Stimulated activated CD4-positive, alpha-beta T cell treated with anti-CD3 and anti-CD28 coated beads, Interleukin-2, amount 100 ng/mL, for 4 hours (primary cell): ENCODE results near the gene EN2.

ENCODE experiments used
- DNase-seq: peaks from one replicate; pipeline ENCODE4 v3.0.0-alpha.2; 2020; ENCODE audit warnings: low read depth

The EN2 gene

GRCh38 chr7:155458111-155458877, at the start of gene EN2:
TSS of gene EN2 (plus strand) at chr7:155458129. CDS start at chr7:155458378, 249 bp downstream.
- no peak for DNase-seq

GRCh38 chr7:155408651-155409586, 49.0 kb upstream of the EN2 start:
- DNase-seq: no peak

GRCh38 chr7:155409980-155410379, 47.9 kb upstream of the EN2 start:
- DNase-seq: no peak

- DNase-seq: no peak
Observed at GRCh38 chr7:155410431-155410830, 47.5 kb upstream of the EN2 start.

GRCh38 chr7:155411718-155412415, 46.1 kb upstream of the EN2 start:
- DNase-seq: no peak

- peak; percentile 22 for DNase-seq
Observed at GRCh38 chr7:155412416-155413253, 45.3 kb upstream of the EN2 start.

- no peak for DNase-seq
Observed at GRCh38 chr7:155414547-155415492, 43.1 kb upstream of the EN2 start.

- no peak for DNase-seq
Observed at GRCh38 chr7:155416646-155417380, 41.1 kb upstream of the EN2 start.

- no peak for DNase-seq
Observed at GRCh38 chr7:155418304-155418703, 39.6 kb upstream of the EN2 start.

GRCh38 chr7:155418941-155419755, 38.8 kb upstream of the EN2 start:
- DNase-seq: no peak

GRCh38 chr7:155420116-155420515, 37.8 kb upstream of the EN2 start:
- no peak for DNase-seq

- DNase-seq: no peak
Observed at GRCh38 chr7:155422151-155422550, 35.8 kb upstream of the EN2 start.

- no peak for DNase-seq
Observed at GRCh38 chr7:155422599-155423336, 35.2 kb upstream of the EN2 start.

GRCh38 chr7:155423337-155424285, 34.3 kb upstream of the EN2 start:
- no peak for DNase-seq

GRCh38 chr7:155424301-155425010, 33.5 kb upstream of the EN2 start:
- no peak for DNase-seq

- DNase-seq: no peak
Observed at GRCh38 chr7:155425011-155425340, 33.0 kb upstream of the EN2 start.
